Mucosa of stomach (tissue), 1 donor: ENCODE results near the gene KRT81.
"Not testable (repeated sequence)": the region's sequence is repeated elsewhere in the genome, so short reads cannot be mapped to it uniquely, and the experiment has no call there.

Experiments
- H3K27me3 ChIP-seq: one replicate; pipeline ENCODE4 v1.7.0; 2013; ENCODE audit warnings: mild to moderate bottlenecking, low read length; ENCODE audit not compliant: control insufficient read depth, insufficient read depth
- H3K36me3 ChIP-seq: one replicate; pipeline ENCODE4 v1.7.0; 2013; ENCODE audit warnings: low read length; ENCODE audit not compliant: control insufficient read depth, insufficient read depth
- H3K4me1 ChIP-seq: one replicate; pipeline ENCODE4 v1.7.0; 2013; ENCODE audit warnings: mild to moderate bottlenecking, low read length; ENCODE audit not compliant: control insufficient read depth, insufficient read depth
- H3K4me3 ChIP-seq: one replicate; pipeline ENCODE4 v1.7.0; 2013; ENCODE audit warnings: low read length
- H3K9ac ChIP-seq: one replicate; pipeline ENCODE4 v1.7.0; 2013; ENCODE audit warnings: mild to moderate bottlenecking, low read length, moderate library complexity
- H3K9me3 ChIP-seq: one replicate; pipeline ENCODE4 v1.7.0; 2013; ENCODE audit warnings: mild to moderate bottlenecking, low read length, moderate library complexity; ENCODE audit not compliant: control insufficient read depth
- donor health status: Pancreatic carcinoma.

Gene KRT81

DNA sequence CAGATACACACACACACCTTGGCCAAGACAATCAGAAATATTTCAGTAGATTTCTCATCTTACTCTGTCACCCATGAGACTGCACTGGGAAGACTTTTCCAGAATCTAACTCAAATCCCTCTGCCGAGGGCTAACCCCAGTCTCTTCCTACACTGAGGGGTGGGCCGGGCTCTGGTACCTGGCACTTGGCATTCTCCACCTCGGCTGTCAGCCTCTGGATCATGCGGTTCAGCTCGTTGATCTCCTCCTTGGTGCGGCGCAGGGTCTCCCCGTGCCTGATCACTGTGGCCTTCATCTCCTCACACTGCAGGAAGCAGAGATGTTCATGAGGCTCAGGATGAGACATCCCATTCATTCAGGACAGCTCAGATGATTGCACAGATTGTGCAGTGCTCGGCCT lies 25.0 kb upstream of the KRT81 start:
- Histone ChIP-seq H3K27me3 (peaks cover 15% of the 10 kb centered on the region), H3K4me1 (no peaks in the 10 kb centered on the region), H3K9me3 (no peaks in the 10 kb centered on the region), H3K9ac (no peak overlapping the region), H3K36me3 (no peaks in the 10 kb centered on the region), H3K4me3 (no peak overlapping the region)

DNA sequence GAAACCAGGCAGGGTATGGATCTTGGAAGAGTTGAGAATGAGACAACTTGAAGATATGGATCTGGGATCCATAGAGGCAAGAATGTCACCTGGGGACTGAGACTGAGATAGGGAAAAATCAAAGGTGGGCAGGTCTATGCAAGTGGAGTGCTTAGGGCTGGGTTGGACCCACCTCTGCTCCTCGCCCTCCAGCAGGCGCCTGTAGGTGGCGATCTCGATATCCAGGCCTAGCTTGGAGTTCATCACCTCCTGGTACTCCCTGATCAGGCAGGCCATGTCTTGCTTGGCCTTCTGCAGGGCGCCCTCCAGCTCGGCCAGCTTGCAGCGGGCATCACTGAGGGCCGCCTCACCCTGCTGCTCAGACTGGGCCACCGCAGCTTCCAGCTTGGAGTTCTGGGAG lies 24.4 kb upstream of the KRT81 start:
- not testable (repeated sequence) for H3K4me3 ChIP-seq, H3K36me3 ChIP-seq, H3K9me3 ChIP-seq, H3K9ac ChIP-seq, H3K4me1 ChIP-seq
- peaks cover 15% of the 10 kb centered on the region for H3K27me3 ChIP-seq

DNA sequence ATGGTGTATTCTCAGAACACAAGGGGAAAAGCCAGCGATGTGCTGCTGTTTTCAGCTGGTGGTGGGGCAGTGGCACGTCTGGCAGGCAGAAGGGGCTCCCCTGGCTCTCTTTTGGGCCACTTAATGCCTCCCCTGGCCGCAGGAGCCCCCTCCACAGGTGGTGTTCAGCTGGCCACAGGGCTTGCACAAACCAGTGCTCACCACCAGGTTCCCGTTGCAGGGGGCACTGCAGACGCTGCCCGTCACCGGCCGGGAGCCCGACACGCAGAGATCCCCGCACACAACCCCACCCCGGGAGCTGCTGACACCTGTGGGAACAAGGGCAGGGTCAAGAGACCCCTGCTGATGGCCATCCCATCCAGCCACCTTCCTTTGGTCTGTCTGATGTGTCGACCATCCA lies 23.2 kb upstream of the KRT81 start:
- Histone ChIP-seq H3K9ac (no peak overlapping the region), H3K4me1 (no peaks in the 10 kb centered on the region), H3K4me3 (no peak overlapping the region), H3K27me3 (peaks cover 20% of the 10 kb centered on the region), H3K9me3 (no peaks in the 10 kb centered on the region), H3K36me3 (no peaks in the 10 kb centered on the region)

GRCh38 chr12:52313926-52314325 lies 22.6 kb upstream of the KRT81 start:
- H3K4me1 ChIP-seq: peaks cover 3% of the 10 kb centered on the region
- peaks cover 22% of the 10 kb centered on the region for H3K27me3 ChIP-seq
- no peak overlapping the region for H3K4me3 ChIP-seq
- H3K36me3 ChIP-seq: no peaks in the 10 kb centered on the region
- H3K9ac ChIP-seq: no peak overlapping the region
- no peaks in the 10 kb centered on the region for H3K9me3 ChIP-seq

GRCh38 chr12:52313461-52313860 lies 22.1 kb upstream of the KRT81 start:
- Histone ChIP-seq H3K9me3 (no peaks in the 10 kb centered on the region), H3K27me3 (peaks cover 25% of the 10 kb centered on the region)

DNA sequence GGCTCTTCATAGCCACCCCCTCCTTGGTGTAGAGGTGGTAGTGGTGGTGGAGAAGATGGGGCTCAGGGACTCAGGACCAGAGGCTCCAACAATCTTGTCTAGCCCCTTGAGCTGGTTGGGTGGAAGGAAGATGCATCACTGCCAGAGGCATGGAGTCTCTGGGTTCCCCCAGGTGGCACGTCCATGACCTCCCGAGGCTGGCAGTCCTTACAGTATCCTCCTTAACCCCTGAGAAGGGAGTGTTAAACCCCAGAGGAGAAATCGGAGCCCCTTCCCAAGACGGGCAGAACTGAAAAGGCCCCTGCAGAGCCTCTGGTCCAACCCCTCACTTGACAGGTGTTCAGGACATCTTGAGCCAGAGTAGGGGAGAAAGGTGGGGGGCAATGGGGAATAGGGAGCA lies 20.8 kb upstream of the KRT81 start:
- H3K27me3 ChIP-seq: peaks cover 30% of the 10 kb centered on the region
- H3K9me3 ChIP-seq: no peaks in the 10 kb centered on the region
- peaks cover 12% of the 10 kb centered on the region for H3K4me1 ChIP-seq
- H3K4me3 ChIP-seq: no peak overlapping the region
- H3K9ac ChIP-seq: no peak overlapping the region
- no peaks in the 10 kb centered on the region for H3K36me3 ChIP-seq

More at GRCh38 chr12:52313461-52313860, 22.1 kb upstream of the KRT81 start:
- H3K4me3 ChIP-seq: no peak overlapping the region
- no peak overlapping the region for H3K9ac ChIP-seq
- peaks cover 7% of the 10 kb centered on the region for H3K4me1 ChIP-seq
- no peaks in the 10 kb centered on the region for H3K36me3 ChIP-seq

GRCh38 chr12:52311285-52311648 lies 19.9 kb upstream of the KRT81 start:
- Histone ChIP-seq H3K4me1 (peaks cover 12% of the 10 kb centered on the region), H3K9me3 (no peaks in the 10 kb centered on the region), H3K4me3 (no peak overlapping the region), H3K9ac (no peak overlapping the region), H3K27me3 (peaks cover 30% of the 10 kb centered on the region), H3K36me3 (no peaks in the 10 kb centered on the region)

DNA sequence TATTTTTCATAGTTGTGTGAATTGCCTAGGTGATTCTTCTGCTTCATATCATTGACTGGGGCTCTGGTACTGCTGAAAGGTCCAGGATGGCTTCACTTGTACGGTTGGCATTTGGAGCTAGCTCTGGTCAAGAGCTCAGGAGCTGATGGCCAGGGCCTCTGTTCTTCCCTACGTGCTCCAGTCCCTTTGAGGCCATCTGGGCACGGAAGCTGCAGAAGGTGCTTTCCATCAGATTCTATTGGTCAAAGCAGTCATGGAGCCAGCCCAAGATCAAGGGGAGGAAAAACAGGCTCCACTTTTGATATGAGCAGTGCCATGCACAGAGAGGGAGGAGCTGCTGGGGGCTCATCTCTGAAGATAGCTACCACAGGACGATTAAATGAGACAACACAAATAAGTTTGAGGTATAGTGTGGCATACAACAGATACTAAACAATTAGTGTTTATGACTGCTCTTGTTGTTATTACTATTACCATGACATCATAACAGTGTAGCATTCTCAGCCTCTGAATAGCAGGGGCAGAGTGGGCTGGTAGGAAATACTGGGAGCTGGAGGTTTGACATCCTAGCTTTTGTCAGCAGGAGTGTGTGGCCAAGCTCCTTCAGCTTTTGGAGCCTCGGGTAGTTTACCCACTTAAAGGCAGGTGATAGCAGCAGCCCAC lies 19.4 kb upstream of the KRT81 start:
- Histone ChIP-seq H3K9me3 (no peaks in the 10 kb centered on the region), H3K4me3 (no peak overlapping the region), H3K36me3 (no peaks in the 10 kb centered on the region), H3K4me1 (peaks cover 12% of the 10 kb centered on the region), H3K27me3 (peaks cover 30% of the 10 kb centered on the region), H3K9ac (no peak overlapping the region)

- Histone ChIP-seq H3K4me3 (no peak overlapping the region), H3K27me3 (peaks cover 30% of the 10 kb centered on the region), H3K9me3 (no peaks in the 10 kb centered on the region), H3K36me3 (no peaks in the 10 kb centered on the region), H3K4me1 (peaks cover 12% of the 10 kb centered on the region), H3K9ac (peak overlapping the region; percentile 52)
Measured at GRCh38 chr12:52308806-52309425, 17.6 kb upstream of the KRT81 start.

DNA sequence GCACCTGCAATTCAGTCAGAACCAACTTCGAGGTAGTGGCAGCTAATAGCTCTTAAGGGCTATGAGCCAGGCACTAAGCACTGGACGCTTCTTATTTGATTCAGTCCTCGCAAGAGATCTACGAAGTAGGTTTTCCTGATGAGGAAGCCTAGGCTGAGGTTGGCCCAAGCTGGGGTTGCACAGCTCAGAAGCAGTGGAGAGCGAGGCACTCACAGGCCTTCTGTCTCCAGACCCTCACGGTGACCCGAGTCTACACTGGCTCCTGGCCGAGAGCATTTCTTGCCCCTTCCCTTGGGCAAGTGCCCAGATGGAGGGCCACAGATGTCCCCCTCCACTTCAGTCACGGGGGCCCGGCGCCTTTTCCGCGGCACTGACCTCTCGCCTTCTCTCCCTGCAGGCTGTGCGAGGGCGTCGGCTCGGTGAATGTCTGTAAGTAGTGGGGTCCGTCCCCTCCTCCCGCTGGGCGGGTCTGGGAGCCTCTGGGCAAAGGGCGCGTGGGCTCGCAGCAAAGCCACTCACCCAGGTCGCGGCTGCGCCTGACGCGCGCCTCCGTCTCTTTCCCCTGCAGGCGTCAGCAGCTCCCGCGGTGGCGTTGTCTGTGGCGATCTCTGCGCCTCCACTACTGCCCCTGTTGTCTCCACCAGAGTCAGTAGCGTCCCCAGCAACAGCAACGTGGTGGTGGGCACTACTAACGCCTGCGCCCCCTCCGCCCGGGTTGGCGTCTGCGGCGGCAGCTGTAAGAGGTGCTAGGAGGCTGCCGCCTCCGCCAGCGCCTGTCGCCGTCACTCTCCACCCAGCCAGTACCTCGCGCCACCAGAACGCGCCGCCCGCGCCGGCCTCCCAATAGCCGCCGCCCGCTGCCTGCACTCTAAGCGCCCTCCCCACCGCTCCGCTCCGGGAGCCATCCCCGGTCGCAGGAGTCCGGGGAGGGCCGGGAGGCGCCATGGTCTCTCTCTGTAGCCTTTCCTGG lies 16.8 kb upstream of the KRT81 start:
- H3K27me3 ChIP-seq: peaks cover 26% of the 10 kb centered on the region
- peak overlapping the region; percentile 43 for H3K4me3 ChIP-seq
- H3K9ac ChIP-seq: peak overlapping the region; percentile 52
- peaks cover 12% of the 10 kb centered on the region for H3K4me1 ChIP-seq
- no peaks in the 10 kb centered on the region for H3K36me3 ChIP-seq
- no peaks in the 10 kb centered on the region for H3K9me3 ChIP-seq

- H3K36me3 ChIP-seq: no peaks in the 10 kb centered on the region
- peaks cover 26% of the 10 kb centered on the region for H3K27me3 ChIP-seq
- peaks cover 12% of the 10 kb centered on the region for H3K4me1 ChIP-seq
- no peak overlapping the region for H3K4me3 ChIP-seq
- H3K9ac ChIP-seq: no peak overlapping the region
- no peaks in the 10 kb centered on the region for H3K9me3 ChIP-seq
Measured at GRCh38 chr12:52306731-52307130, 15.4 kb upstream of the KRT81 start.
